Bone marrow (tissue), 2 donors: ENCODE data around the gene CALCOCO2.
"Not testable (repeated sequence)": the region's sequence is repeated elsewhere in the genome, so short reads cannot be mapped to it uniquely, and the experiment has no call there.

ENCODE experiments used
- DNase-seq, 2 donors: peaks; one replicate each; lab custom pipeline; 2025; lab: John Stamatoyannopoulos, UW

CALCOCO2 gene, protein sequence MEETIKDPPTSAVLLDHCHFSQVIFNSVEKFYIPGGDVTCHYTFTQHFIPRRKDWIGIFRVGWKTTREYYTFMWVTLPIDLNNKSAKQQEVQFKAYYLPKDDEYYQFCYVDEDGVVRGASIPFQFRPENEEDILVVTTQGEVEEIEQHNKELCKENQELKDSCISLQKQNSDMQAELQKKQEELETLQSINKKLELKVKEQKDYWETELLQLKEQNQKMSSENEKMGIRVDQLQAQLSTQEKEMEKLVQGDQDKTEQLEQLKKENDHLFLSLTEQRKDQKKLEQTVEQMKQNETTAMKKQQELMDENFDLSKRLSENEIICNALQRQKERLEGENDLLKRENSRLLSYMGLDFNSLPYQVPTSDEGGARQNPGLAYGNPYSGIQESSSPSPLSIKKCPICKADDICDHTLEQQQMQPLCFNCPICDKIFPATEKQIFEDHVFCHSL

GRCh38 chr17:48830840-48831548, at the start of gene CALCOCO2:
Gene CALCOCO2, plus strand, starts transcription at chr17:48831035. Its CDS starts 10,673 bp downstream, at chr17:48841708.
- DNase-seq: peak; percentile 60 to 82

DNA sequence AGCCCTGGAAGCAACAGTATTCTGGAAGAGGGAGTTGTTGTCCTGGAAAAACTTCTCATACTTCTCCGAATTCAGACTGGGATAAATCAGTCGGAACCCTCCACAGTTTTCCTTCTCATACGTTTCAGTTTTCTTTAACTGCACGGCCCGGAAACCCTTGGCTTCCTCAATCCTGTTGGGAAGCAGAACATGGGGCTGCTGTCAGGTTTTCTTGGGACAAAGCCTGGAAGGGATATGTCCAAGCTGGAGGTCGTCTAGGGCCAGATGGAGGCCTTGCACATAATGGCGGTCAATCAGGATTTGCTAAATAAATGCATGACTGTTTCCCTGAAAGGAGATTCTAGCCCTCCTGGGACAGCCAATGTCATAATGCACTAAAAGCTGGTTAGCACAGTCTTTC, 43.0 kb upstream of the CALCOCO2 start:
- DNase-seq: no peak

DNA sequence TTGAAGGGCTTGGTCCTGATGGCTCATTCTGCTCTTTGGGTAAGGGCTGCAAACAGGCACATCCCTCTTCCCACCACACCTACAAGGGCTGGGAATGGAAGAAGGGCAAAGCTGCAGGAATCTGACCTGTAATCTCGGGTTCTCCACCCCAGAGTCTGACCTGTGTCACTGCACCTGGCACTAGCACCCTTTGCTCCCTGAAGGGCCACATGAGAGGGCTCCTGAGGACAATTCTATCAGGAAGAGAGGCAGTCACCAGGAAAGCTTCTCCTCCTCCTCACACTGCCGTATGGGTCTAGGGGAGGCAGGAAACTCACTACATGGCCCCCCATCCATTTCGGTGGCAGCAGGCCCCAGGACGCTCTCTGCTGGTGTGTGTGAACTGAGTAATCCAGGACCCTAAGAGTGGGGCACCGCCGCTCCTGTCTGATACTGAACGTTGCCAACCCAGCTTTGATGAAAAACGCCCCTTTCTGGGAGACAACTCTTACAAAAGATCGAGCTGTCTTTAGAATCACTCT, 40.2 kb upstream of the CALCOCO2 start:
- DNase-seq: no peak

- peak in 1 of 2 donors; percentile 17 for DNase-seq
Observed at GRCh38 chr17:48791128-48792032, 39.5 kb upstream of the CALCOCO2 start.

DNA sequence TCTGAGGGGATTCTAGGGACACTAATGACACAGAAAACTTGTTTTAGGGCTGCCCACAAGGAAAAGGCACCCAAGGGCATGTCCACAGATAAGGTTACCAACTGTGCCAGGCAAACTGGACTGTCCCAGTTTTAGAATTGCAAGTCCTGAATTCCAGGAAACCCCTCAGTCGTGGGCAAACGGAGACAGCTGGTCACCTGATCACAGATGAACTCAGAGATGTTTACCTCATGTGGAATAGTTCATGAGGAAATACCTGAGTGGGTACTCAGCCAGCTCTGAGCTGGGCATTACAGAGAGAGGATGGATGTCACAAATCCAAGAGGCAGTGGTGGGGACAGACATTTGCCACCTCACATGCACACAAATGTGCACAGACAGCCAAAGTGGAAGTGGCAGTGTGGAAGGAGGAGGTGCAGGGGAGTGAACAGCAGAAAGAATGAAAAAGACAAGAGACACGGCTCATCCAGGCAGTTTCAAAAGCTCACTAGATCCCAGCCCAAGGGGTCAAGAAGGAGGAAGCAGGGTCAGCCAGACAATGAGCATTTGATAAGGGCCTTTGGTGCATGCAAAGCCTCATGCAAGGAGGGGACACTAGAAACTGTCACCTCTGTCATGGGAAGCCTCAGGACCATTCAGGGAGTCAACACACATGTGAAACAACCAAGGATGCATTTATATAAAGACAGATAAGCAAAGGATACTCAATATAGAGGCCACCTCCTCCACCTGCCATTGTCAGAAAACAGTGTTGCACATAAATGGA, 38.6 kb upstream of the CALCOCO2 start:
- no peak for DNase-seq

DNA sequence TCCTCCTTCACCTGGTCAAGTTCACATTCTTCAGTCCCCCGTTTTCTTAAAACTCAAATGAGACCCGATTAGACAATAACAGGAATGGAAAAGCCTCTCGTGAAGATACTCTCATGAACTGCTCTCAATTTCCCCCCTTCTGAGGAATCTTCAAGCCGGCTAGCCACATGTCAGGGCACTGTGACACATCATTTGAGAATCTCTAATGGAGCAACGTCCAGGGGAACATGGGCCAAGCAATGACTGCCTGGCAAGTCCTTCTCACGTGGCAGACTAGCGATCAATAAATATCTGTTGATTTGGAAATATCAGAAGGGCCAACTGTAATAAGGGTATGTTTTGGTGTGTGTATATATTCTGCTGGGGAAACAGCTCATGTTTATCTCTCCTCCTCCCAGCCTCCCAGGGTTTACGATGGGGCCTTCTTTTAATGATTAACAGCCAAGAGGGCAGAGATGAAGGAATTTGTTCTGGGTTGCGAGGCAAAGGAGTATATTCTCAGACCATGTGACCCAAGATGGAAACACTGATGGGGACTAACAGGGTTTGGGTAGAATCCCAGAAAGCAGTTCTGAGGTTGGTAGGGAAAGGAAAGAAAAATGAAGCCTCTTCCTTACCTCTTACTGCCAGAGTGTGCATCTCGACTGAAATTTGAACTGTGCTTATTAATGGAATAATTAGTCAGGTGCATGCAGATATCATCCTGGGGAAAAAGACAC, 35.2 kb upstream of the CALCOCO2 start:
- DNase-seq: no peak

GRCh38 chr17:48796163-48796522, 34.7 kb upstream of the CALCOCO2 start:
- DNase-seq: not testable (repeated sequence)

DNA sequence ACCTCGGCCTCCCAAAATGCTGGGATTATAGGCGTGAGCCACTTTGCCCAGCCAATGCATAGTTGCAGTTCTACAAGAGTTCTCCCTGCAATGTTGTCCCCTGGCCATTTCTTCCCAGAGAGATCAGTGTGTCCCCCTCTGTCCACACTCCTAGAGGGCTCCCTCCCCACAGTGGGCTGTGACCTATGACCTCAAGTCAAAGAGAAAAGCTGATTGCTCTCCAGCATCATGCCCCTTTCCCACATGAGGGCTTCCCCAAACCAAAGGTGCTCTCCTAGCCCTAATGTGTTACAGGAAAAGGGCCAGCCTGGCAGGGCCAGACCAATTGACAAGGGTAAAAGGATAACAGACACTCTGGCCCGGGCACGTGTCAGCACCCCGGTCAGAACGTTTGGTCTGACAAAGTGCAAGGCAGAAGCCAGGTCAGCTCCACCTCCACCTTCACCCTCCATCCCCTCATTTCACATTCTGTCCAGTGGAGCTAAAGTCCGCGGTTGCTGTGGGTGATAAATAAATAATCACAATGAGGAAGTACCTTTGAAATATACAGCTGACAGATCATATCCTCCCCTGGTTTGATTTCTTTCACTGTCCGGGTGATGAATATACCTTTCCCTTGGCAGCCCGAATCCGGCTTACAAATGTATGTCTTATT, 31.6 kb upstream of the CALCOCO2 start:
- DNase-seq: no peak

GRCh38 chr17:48800626-48801217, 30.1 kb upstream of the CALCOCO2 start:
- DNase-seq: no peak

- DNase-seq: peak; percentile 11 to 16
Observed at GRCh38 chr17:48804936-48805411, 25.9 kb upstream of the CALCOCO2 start.

GRCh38 chr17:48809182-48809581, 21.7 kb upstream of the CALCOCO2 start:
- no peak for DNase-seq

DNA sequence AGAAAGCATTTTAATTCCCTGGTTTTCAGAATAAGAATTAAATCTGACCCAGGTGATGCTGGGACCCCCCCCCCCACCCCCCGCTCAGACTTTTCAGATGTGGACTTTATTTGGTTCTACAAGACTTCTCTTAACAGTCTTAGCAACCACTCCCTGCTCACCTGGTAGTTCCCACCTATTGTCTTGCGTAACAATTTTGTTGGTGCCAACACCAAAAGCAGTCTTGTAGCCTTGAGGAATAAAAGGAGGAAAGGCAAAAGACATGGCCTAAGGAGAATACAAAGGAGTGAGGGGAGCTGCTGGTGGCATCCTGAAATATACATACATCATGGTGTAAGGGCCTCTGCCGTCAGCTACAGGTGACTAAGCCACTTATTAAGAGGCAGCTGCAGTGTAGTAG, 18.8 kb upstream of the CALCOCO2 start:
- no peak for DNase-seq

DNA sequence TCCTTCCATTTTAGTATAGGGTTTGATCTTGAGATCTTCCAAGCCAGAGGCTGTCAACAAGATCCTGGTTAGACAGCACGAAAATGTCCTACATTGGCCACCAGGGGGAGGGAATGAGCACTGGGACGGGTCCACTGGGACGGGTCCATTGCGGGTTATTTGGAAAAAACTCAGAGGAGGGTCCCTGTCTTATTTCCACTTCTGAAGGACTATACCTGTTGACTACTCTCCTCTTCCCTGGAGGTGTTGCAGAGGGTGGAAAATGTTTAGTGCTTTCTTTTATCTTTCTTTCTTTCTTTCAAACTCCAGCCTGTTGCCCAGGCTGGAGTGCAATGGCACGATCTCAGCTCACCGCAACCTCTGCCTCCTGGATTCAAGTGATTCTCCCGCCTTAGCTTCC, 16.3 kb upstream of the CALCOCO2 start:
- DNase-seq: peak; percentile 4 to 59

GRCh38 chr17:48815311-48815710, 15.5 kb upstream of the CALCOCO2 start:
- no peak for DNase-seq

DNA sequence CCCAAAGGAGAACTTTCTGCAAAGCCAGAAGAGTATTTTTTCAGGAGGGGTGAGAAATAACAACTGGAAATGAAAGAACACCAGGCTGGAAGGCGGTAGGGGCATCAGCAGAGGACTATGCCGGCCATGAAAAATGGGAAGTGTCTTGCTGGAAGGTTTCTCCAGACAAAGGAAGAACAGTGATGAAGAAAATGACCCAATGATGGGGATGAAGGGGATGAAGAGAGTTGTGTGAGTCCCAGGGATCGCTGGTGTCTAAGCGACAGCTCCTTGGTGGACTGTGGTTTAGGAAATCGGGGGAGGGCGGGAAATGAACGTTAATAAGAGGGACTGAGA, 14.4 kb upstream of the CALCOCO2 start:
- no peak for DNase-seq

DNA sequence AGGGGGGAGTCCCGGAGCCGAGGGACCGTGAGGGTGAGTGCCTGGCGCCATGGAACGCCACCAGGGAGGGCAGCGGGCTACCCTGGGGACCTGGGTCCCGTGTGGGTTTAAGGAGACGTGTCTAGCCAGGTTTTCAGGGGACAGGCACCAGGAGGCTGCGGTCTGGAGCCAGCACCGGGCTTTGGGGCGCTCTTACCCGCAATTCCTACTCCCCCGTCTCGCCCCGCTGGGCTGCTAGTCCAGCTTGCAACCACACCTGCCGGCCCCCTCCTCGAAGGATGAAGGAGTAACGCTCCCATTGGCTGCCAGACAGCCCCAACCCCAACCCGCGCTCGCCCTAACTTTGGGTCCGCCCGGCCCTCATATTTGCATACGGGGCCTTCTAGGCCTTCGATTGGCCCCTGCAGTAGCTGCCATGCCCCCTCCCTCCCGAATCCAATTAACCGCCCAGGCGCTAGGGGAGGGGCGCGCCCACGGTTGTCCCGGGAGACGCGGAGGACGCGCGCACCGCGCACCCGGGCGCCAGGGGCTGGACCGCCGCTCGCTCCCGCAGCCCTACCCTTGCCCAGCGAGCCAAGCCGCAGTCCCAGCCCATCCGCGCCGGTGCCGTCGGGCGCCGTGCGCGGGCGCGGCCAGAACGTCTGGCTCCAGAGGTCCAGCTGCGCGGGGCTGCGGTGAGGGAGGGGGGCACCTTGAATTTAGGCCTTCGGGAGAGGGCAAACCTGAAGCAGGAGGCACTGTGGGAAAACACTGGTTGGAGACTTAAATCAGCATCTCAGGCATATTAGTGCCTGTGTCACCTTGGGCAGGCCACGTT, 13.9 kb upstream of the CALCOCO2 start, which contains the start of gene TTLL6:
TTLL6 (minus strand) TSS at position 456 of the 817 bp plus-strand sequence; CDS start at position 299, 157 bp downstream.
- DNase-seq: peak in 1 of 2 donors; percentile 14

DNA sequence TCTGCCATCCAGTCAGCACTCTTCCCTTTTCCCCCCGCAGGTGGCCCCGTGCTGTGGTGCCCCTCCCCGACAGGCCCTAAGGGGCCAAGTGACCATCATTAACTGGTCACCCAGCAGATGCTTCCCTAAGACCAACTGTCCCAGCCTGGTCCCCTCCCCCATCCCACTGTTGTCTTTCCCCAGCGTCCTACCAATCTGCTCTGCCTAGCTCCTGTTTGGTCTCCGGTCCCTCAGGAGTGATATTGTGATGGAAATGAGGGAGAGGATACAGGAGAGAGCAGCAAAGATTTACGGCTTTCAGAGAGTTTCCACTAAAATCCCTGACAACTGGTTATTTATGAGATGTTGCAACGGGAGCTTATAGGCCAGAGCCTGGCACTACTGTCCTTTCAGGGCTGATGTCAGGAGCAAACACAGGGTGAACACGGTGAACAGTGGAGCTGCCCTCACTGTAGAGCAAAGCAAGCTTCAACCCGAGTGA, 12.4 kb upstream of the CALCOCO2 start:
- DNase-seq: no peak

GRCh38 chr17:48819466-48819865, 11.4 kb upstream of the CALCOCO2 start:
- DNase-seq: no peak
